Kidney tubule cell (primary cell): ENCODE data around the gene CNKSR3.

ENCODE experiments used
- DNase-seq: peaks from one replicate; pipeline ENCODE4 v3.0.0-alpha.2; 2018; ENCODE audit warnings: low spot score

Gene CNKSR3

DNA sequence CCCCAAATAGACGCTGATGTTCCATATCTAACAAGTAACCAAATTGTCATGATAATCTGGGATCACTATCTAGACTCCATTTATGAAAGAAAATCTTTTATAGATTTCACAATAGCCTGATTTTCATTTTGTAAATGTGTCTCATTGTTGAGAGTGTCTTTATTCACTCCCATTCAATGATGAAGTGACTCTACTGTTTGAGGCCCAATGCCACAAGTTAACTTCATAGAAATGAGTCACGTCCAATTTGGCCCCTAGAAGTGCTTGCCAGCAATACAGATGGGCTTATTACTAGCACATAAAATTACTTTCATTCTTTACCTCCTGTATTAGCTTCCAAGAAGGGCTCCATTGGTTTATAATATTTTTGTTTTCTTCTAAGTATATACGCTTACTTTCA is 160.2 kb downstream of the CNKSR3 start:
- DNase-seq: no peak

- peak; percentile 72 for DNase-seq
Measured at GRCh38 chr6:154347981-154348380, 162.5 kb downstream of the CNKSR3 start.

DNA sequence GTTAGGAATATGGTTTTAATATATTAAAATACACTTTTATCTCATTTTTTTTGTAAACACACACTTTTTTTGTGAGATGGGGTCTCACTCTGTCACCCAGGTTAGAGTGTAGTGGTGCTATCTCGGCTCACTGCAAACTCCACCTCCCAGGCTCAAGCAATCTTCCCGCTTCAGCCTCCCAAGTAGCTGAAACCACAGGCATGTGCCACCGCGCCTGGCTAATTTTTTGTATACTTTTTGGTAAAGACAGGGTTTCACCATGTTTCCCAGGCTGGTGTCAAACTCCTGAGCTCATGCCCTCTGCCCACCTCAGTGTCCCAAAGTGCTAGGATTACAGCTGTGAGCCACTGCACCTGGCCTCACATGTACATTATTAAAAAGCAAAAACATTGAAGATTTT is 164.7 kb downstream of the CNKSR3 start:
- no peak for DNase-seq

- DNase-seq: peak; percentile 65
Measured at GRCh38 chr6:154343473-154344308, 166.8 kb downstream of the CNKSR3 start.

DNA sequence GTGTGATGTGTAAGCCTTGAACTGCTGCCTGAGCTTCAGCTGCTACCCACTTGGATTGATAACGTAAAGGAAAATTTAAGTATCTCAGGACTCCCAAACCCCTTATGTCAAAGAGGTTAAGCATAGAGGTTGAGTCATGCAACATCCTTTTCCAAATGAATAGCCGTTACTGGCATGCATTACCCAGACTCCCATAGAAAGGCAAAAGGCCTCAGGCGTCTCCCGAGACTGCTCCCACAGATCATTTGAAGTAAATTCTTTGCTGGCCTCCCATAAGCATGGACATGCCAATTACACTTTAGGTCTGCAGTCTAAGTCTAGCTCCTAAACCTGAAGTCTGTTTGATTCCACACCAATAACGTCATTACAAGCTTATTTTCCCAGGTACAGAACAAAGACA is 168.6 kb downstream of the CNKSR3 start:
- no peak for DNase-seq

- no peak for DNase-seq
Measured at GRCh38 chr6:154341336-154341735, 169.1 kb downstream of the CNKSR3 start.
